MCF 10A (cell line): Measurements from ENCODE around the gene IL1A. TPM values are rescaled to one million over a fixed set of nuclear protein-coding genes. Genes with fewer than 3 reads are reported as not detected.

Experiments used
- BruUV-seq: library from RNA; stranded (reverse); fragments of 400-500 nt; replicated peaks from 2 replicates; lab custom pipeline; 2021; lab: Mats Ljungman, UMichigan
- CTCF ChIA-PET: fragments of 300-600 bp; sonication (Branson Sonifier 250); formaldehyde crosslinking; extraction: SDS; loops from one replicate; lab custom pipeline; 2021; ENCODE audit warnings: antibody characterized with exemption, inconsistent platforms; lab: Yijun Ruan, JAX
- POLR2A ChIA-PET: fragments of 300-600, 350-650 bp; sonication (Branson Sonifier 250); formaldehyde crosslinking; extraction: SDS; loops from one replicate; lab custom pipeline; 2020; ENCODE audit warnings: antibody characterized with exemption, inconsistent platforms; lab: Yijun Ruan, JAX
- DNase-seq: peaks from one replicate; pipeline ENCODE4 v3.0.0-alpha.2; 2018; ENCODE audit not compliant: unreplicated experiment
- H3K27ac Mint-ChIP-seq: one replicate; pipeline ENCODE4 v1.8.0; 2022; ENCODE audit warnings: mild to moderate bottlenecking, low read depth, mixed read lengths; ENCODE audit not compliant: unreplicated experiment
- H3K27me3 Mint-ChIP-seq: one replicate; pipeline ENCODE4 v1.8.0; 2022; ENCODE audit warnings: mixed read lengths; ENCODE audit not compliant: insufficient read depth, unreplicated experiment
- H3K36me3 Mint-ChIP-seq: one replicate; pipeline ENCODE4 v1.8.0; 2022; ENCODE audit warnings: mild to moderate bottlenecking, moderate library complexity, mixed read lengths; ENCODE audit not compliant: insufficient read depth, unreplicated experiment
- H3K4me1 Mint-ChIP-seq: one replicate; pipeline ENCODE4 v1.8.0; 2022; ENCODE audit warnings: mixed read lengths; ENCODE audit not compliant: insufficient read depth, unreplicated experiment
- H3K4me3 Mint-ChIP-seq: one replicate; pipeline ENCODE4 v1.8.0; 2022; ENCODE audit warnings: mild to moderate bottlenecking, moderate library complexity, mixed read lengths; ENCODE audit not compliant: unreplicated experiment
- H3K9me3 Mint-ChIP-seq: one replicate; pipeline ENCODE4 v1.8.0; 2022; ENCODE audit warnings: mixed read lengths; ENCODE audit not compliant: unreplicated experiment
- intact Hi-C: fragments of 100-400 bp; cut with micrococcal nuclease; formaldehyde crosslinking; loops from 2 replicates; pipeline ENCODE4 v1.14.1; 2022
- total RNA-seq: library from RNA; stranded (reverse); gene quantifications from 2 replicates; pipeline ENCODE4 v1.2.3, GENCODE V29; 2022
- TF ChIP-seq, protein P1 (sequence below): fragments of 200-600 bp; IDR thresholded peaks from one replicate; pipeline ENCODE4 v1.8.0; 2022; ENCODE audit warnings: antibody characterized with exemption, mild to moderate bottlenecking; ENCODE audit not compliant: unreplicated experiment

The IL1A gene
- total RNA-seq, 1 experiment from 2014 or later: 170 TPM

DNA sequence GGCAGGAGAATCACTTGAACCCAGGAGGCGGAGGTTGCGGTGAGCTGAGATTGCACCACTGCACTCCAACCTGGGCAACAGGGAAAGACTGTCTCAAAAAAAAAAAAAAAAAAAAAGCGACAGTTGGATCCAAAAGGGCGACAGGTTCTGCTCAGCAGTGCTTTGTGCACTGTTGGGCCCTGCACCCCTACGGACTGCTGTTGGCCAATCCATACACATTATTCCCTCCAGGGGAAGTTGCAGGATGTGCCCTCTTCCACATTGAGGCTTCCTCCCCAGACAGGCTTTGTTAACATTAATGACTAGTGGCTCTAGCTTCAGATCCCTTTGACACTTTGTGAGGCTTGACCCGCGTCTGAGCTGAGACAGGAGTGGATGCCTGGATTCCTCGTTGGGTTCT, 54.1 kb downstream of the IL1A start:
- POLR2A ChIA-PET: interaction anchor here (6.2 kb wide), 1 partner anchor 84 kb away, joined by 49 read pairs; the partner anchor contains the start of gene SLC20A1

GRCh38 chr2:112728378-112729175, 55.7 kb downstream of the IL1A start:
- H3K4me3 Mint-ChIP-seq: no peak overlapping the region
- no TSS peak for BruUV-seq
- H3K36me3 Mint-ChIP-seq: no peaks in the 10 kb centered on the region
- H3K4me1 Mint-ChIP-seq: no peaks in the 10 kb centered on the region
- H3K27me3 Mint-ChIP-seq: no peaks in the 10 kb centered on the region
- intact Hi-C loops: no loop called here
- no peaks in the 10 kb centered on the region for H3K9me3 Mint-ChIP-seq
- ChIA-PET POLR2A (interaction anchor here (2.2 to 6.2 kb wide), 2 partner anchors 82 to 146 kb away, joined by 5 to 49 read pairs; partner anchors contain the start of gene SLC20A1), CTCF (interaction anchor here (0.5 to 9.7 kb wide), 17 partner anchors 9 to 606 kb away, joined by 3 to 210 read pairs (median 6); partner anchors contain the start of gene SLC20A1)
- peak overlapping the region; percentile 61 for H3K27ac Mint-ChIP-seq
- DNase-seq: no peak
- TF ChIP-seq, protein P1, sequence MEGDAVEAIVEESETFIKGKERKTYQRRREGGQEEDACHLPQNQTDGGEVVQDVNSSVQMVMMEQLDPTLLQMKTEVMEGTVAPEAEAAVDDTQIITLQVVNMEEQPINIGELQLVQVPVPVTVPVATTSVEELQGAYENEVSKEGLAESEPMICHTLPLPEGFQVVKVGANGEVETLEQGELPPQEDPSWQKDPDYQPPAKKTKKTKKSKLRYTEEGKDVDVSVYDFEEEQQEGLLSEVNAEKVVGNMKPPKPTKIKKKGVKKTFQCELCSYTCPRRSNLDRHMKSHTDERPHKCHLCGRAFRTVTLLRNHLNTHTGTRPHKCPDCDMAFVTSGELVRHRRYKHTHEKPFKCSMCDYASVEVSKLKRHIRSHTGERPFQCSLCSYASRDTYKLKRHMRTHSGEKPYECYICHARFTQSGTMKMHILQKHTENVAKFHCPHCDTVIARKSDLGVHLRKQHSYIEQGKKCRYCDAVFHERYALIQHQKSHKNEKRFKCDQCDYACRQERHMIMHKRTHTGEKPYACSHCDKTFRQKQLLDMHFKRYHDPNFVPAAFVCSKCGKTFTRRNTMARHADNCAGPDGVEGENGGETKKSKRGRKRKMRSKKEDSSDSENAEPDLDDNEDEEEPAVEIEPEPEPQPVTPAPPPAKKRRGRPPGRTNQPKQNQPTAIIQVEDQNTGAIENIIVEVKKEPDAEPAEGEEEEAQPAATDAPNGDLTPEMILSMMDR: no peak

More for the DNA sequence above, 54.1 kb downstream of the IL1A start:
- no peaks in the 10 kb centered on the region for H3K36me3 Mint-ChIP-seq
- H3K4me3 Mint-ChIP-seq: no peak overlapping the region
- TF ChIP-seq, protein P1: no peak
- H3K9me3 Mint-ChIP-seq: no peaks in the 10 kb centered on the region
- no TSS peak for BruUV-seq
- no peaks in the 10 kb centered on the region for H3K27me3 Mint-ChIP-seq
- no peaks in the 10 kb centered on the region for H3K4me1 Mint-ChIP-seq
- CTCF ChIA-PET: interaction anchor here (0.5 to 9.7 kb wide), 6 partner anchors 19 to 212 kb away, joined by 3 to 210 read pairs (median 18); no protein-coding TSS in a partner anchor
- intact Hi-C loops: no loop called here
- DNase-seq: no peak
- H3K27ac Mint-ChIP-seq: no peak overlapping the region

GRCh38 chr2:112728029-112728362, 56.3 kb downstream of the IL1A start:
- H3K27me3 Mint-ChIP-seq: no peaks in the 10 kb centered on the region
- H3K4me1 Mint-ChIP-seq: no peaks in the 10 kb centered on the region
- TF ChIP-seq, protein P1: no peak
- H3K4me3 Mint-ChIP-seq: no peak overlapping the region
- CTCF ChIA-PET: interaction anchor here (0.7 to 9.7 kb wide), 18 partner anchors 10 to 489 kb away, joined by 3 to 210 read pairs (median 10); partner anchors contain the start of gene SLC20A1
- H3K9me3 Mint-ChIP-seq: no peaks in the 10 kb centered on the region
- peak overlapping the region; percentile 61 for H3K27ac Mint-ChIP-seq
- no peaks in the 10 kb centered on the region for H3K36me3 Mint-ChIP-seq
- DNase-seq: no peak
- POLR2A ChIA-PET: interaction anchor here (2.2 to 6.2 kb wide), 3 partner anchors 82 to 145 kb away, joined by 5 to 49 read pairs (median 15); partner anchors contain the start of gene SLC20A1
- no TSS peak for BruUV-seq
- intact Hi-C loops: no loop called here
